Ascending aorta (tissue), 2 donors: ENCODE results near the gene APP. TPM values are rescaled to one million over a fixed set of nuclear protein-coding genes. Genes with fewer than 3 reads are reported as not detected.

Source experiments
- DNase-seq, 2 donors: peaks; one replicate each; pipeline ENCODE4 v3.0.0-alpha.2; 2019; ENCODE audit warnings: low spot score in 2 of 2
- H3K27ac ChIP-seq, 2 donors: fragments of 200-600 bp; sonication (generic); one replicate each; pipeline ENCODE4 v1.5.1; 2016 to 2017; ENCODE audit warnings: mild to moderate bottlenecking in 1 of 2
- H3K27me3 ChIP-seq: fragments of 200-600 bp; sonication (generic); one replicate; pipeline ENCODE4 v1.5.1; 2017
- H3K36me3 ChIP-seq, 2 donors: fragments of 200-600 bp; sonication (generic); one replicate each; pipeline ENCODE4 v1.5.1; 2016
- H3K4me1 ChIP-seq, 2 donors: fragments of 200-600 bp; sonication (generic); one replicate each; pipeline ENCODE4 v1.5.1; 2016 to 2017; ENCODE audit warnings: mild to moderate bottlenecking in 1 of 2
- H3K4me3 ChIP-seq, 2 donors: fragments of 200-600 bp; sonication (generic); one replicate each; pipeline ENCODE4 v1.5.1; 2016 to 2017; ENCODE audit warnings: mild to moderate bottlenecking in 1 of 2
- H3K9me3 ChIP-seq, 2 donors: fragments of 200-600 bp; sonication (generic); one replicate each; pipeline ENCODE4 v1.5.1; 2016
- intact Hi-C: fragments of 100-400 bp; cut with DNase I; formaldehyde crosslinking; loops from one replicate; pipeline ENCODE4 v1.15.1; 2023
- total RNA-seq: library from RNA; depleted of rRNA; stranded (reverse); fragments of >200 nt; gene quantifications from one replicate; pipeline ENCODE4 v1.1.0, GENCODE V29; 2016
- TF ChIP-seq, protein P1 (sequence below), 3 experiments: fragments of 200-600 bp in 2 of 3; fragments of 450-650 bp in 1 of 3; sonication (generic) in 2 of 3; IDR thresholded peaks; one replicate each; pipeline ENCODE4 v1.5.1; 2016 to 2019; ENCODE audit warnings: antibody characterized with exemption in 3 of 3, mild to moderate bottlenecking in 1 of 3, moderate library complexity in 1 of 3

The APP gene
- 350 TPM for total RNA-seq

DNA sequence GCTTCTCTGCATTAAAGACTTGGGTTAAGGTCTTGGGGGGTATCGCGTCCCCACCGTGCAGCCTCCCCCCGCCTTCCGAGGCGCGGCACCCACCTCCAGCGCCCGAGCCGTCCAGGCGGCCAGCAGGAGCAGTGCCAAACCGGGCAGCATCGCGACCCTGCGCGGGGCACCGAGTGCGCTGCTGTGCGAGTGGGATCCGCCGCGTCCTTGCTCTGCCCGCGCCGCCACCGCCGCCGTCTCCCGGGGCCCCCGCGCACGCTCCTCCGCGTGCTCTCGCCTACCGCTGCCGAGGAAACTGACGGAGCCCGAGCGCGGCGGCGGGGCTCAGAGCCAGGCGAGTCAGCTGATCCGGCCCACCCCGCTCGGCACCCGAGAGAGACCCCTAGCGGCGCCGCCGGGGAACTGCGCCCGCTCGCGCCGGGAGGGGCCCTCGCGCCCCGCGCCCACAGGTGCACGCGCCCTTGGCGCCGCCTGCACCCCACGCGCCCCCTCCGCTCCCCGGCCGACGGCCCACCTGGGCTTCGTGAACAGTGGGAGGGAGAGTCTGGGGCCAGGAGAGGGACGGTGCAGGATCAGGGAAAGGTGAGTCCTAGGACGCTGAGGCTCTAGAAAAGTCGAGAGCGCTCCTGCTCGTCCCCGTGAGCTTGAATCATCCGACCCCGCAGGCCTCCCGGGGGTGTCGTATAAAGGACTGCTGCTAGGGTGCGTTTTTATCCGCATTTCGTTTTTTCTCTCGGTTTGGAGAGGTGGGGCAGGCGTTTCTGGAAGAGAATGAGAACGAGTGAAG is at the start of gene APP:
Gene APP (minus strand): TSS at position 300 of the 787 bp plus-strand sequence. CDS start 150 bp downstream, at position 150.
- Histone ChIP-seq H3K4me1 (peaks cover 0 to 10% of the 10 kb centered on the region in 2 donors), H3K27me3 (no peaks in the 10 kb centered on the region), H3K36me3 (no peaks in the 10 kb centered on the region), H3K27ac (peak within 1 kb of the TSS; percentile 82 to 84), H3K9me3 (no peaks in the 10 kb centered on the region), H3K4me3 (peak within 1 kb of the TSS; percentile 96 to 98)
- TF ChIP-seq, protein P1, sequence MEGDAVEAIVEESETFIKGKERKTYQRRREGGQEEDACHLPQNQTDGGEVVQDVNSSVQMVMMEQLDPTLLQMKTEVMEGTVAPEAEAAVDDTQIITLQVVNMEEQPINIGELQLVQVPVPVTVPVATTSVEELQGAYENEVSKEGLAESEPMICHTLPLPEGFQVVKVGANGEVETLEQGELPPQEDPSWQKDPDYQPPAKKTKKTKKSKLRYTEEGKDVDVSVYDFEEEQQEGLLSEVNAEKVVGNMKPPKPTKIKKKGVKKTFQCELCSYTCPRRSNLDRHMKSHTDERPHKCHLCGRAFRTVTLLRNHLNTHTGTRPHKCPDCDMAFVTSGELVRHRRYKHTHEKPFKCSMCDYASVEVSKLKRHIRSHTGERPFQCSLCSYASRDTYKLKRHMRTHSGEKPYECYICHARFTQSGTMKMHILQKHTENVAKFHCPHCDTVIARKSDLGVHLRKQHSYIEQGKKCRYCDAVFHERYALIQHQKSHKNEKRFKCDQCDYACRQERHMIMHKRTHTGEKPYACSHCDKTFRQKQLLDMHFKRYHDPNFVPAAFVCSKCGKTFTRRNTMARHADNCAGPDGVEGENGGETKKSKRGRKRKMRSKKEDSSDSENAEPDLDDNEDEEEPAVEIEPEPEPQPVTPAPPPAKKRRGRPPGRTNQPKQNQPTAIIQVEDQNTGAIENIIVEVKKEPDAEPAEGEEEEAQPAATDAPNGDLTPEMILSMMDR (IDR thresholded peaks at IDR 0.05) = peak; percentile 70 to 98 (median 71)
- DNase-seq = peak; percentile 28 to 90
- intact Hi-C loops = loop anchor here (1.0 to 10.0 kb wide), 6 partner anchors 22 to 674 kb away; partner anchors contain the start of gene ADAMTS1

DNA sequence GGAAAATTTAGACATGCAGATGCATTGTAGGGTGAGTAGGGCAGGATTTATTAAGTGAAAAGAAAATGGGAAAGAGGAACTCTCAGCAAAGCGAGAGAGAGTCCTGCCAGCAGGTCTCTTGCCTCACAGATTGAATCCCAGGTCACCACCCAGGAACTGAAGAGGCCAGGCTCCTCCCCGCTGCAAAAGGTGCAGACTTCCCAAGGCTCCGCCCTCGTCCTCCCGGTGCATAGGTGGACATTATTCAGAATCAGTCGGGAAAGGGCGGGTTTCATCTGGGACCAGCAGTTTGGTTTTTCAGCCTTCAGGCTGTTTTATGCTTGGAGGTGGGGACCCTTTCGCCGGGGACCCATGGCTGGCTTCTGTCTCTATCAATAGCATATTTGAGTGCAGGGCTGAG is 41.6 kb upstream of the APP start:
- no peak for DNase-seq
- Histone ChIP-seq H3K9me3 (no peaks in the 10 kb centered on the region), H3K27ac (no peak overlapping the region), H3K4me3 (no peak overlapping the region), H3K36me3 (no peaks in the 10 kb centered on the region), H3K4me1 (no peaks in the 10 kb centered on the region), H3K27me3 (no peaks in the 10 kb centered on the region)
- intact Hi-C loops = no loop called here
- TF ChIP-seq, protein P1 (IDR thresholded peaks at IDR 0.05) = no peak

DNA sequence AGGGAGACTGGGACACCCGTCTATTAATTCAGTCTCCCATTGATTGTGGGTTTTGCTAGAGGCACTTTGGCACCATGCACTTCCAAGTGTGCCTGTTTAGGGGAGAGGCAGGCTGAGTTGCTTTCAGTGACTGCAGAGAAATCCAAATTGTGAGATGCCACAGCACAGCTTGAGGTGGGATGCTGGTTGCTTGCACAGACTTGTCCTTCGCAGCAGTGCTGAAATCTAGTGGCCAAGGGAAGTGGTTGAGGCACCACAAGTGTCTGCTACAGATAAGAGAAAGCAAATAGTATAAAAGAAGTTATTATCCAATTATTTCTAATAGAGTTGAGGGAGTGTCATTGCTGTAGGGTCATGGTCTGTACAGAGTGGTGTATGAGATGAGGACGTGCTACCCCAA is 40.0 kb upstream of the APP start:
- TF ChIP-seq, protein P1 (IDR thresholded peaks at IDR 0.05) = no peak
- no peak overlapping the region for H3K27ac ChIP-seq
- H3K36me3 ChIP-seq = no peaks in the 10 kb centered on the region
- DNase-seq = no peak
- no peaks in the 10 kb centered on the region for H3K4me1 ChIP-seq
- H3K4me3 ChIP-seq = no peak overlapping the region
- intact Hi-C loops = no loop called here
- no peaks in the 10 kb centered on the region for H3K9me3 ChIP-seq
- no peaks in the 10 kb centered on the region for H3K27me3 ChIP-seq

DNA sequence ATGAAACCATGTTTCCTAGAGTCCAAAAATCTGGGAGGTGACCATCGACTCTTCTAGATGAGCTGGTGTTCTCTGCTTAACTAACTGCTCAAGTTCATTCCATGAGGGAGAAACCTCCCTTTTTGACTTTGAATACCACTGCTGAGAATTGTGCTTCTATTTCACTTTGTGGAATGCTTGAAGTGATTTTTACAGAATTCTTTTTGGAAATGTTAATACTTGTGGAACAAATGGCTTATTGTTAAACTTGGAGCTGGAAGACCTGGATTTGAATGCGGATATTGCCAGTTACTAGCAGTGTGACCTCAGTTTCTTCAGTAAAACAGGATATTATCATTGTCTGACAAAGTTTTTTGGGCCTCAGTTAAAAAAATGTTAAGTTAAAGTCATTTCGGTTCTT is 36.5 kb upstream of the APP start:
- TF ChIP-seq, protein P1 (IDR thresholded peaks at IDR 0.05) = no peak
- intact Hi-C loops = no loop called here
- DNase-seq = no peak
- H3K27me3 ChIP-seq = no peaks in the 10 kb centered on the region
- H3K9me3 ChIP-seq = no peaks in the 10 kb centered on the region
- H3K36me3 ChIP-seq = no peaks in the 10 kb centered on the region
- no peaks in the 10 kb centered on the region for H3K4me1 ChIP-seq
- H3K27ac ChIP-seq = no peak overlapping the region
- no peak overlapping the region for H3K4me3 ChIP-seq

DNA sequence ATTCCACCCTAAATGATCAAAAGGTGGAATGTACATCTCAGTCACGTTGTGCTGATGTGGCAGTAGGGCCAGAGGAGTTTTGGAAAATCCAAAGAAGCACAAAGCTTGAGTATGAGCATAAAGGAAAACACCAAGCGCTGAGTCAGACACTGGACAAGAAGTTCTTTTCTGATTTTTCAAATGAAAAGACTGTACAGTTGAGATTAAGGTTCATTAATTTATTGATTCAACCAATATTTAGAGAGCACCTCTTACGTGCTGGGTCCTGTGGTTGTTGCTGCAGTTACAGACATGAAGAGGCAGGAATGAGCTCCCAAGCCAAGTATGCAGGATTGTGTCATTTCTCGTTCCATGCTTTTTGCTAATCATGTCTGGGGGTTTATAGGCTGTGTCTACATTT is 28.9 kb upstream of the APP start:
- TF ChIP-seq, protein P1 (IDR thresholded peaks at IDR 0.05) = no peak

More for the DNA sequence above, 28.9 kb upstream of the APP start:
- DNase-seq = no peak
- Histone ChIP-seq H3K4me3 (no peak overlapping the region), H3K27ac (no peak overlapping the region), H3K27me3 (no peaks in the 10 kb centered on the region), H3K4me1 (no peaks in the 10 kb centered on the region), H3K9me3 (no peaks in the 10 kb centered on the region), H3K36me3 (no peaks in the 10 kb centered on the region)
- intact Hi-C loops = no loop called here
